IMR-90 (cell line): ENCODE data around the gene PHLDB1. TPM values are rescaled to one million over a fixed set of nuclear protein-coding genes. Genes with fewer than 3 reads are reported as not detected.

Experiments used
- ATAC-seq: fragments of 200-7000 bp; cut with Tn5 transposase; 2 replicates; pipeline ENCODE4 v1.9.1; 2020; ENCODE audit warnings: low read depth, mild to moderate bottlenecking, moderate library complexity
- BruUV-seq: library from RNA; stranded (reverse); fragments of 400-500 nt; replicated peaks from 2 replicates; lab custom pipeline; 2021; lab: Mats Ljungman, UMichigan
- CTCF ChIA-PET: fragments of 300-600 bp; formaldehyde crosslinking; extraction: SDS; loops from one replicate; lab custom pipeline; 2021; ENCODE audit warnings: antibody characterized with exemption; lab: Yijun Ruan, JAX
- POLR2A ChIA-PET: fragments of 300-600 bp; sonication (Branson Sonifier 250); formaldehyde crosslinking; loops from one replicate; lab custom pipeline; 2022; ENCODE audit warnings: antibody characterized with exemption; ENCODE audit not compliant: unreplicated experiment; lab: Charles Lee
- DNase-seq: peaks from one replicate; pipeline ENCODE4 v3.0.0; 2013
- H2AFZ ChIP-seq: replicated peaks from 2 replicates; pipeline ENCODE3; 2013; ENCODE audit warnings: low read length, mild to moderate bottlenecking; ENCODE audit not compliant: poor library complexity
- H2AK5ac ChIP-seq: 2 replicates; pipeline ENCODE4 v1.6.1; 2013; ENCODE audit warnings: low read depth, low read length, inconsistent platforms
- H2AK9ac ChIP-seq: replicated peaks from 2 replicates; pipeline ENCODE3; 2013; ENCODE audit warnings: mild to moderate bottlenecking, low read depth, low read length, moderate library complexity; ENCODE audit not compliant: poor library complexity
- H2BK120ac ChIP-seq: 2 replicates; pipeline ENCODE4 v1.6.1; 2013; ENCODE audit warnings: low read depth, low read length, inconsistent platforms
- H2BK15ac ChIP-seq: 3 replicates; pipeline ENCODE4 v1.6.1; 2013; ENCODE audit warnings: low read depth, low read length, inconsistent platforms
- H2BK20ac ChIP-seq: 2 replicates; pipeline ENCODE4 v1.6.1; 2013; ENCODE audit warnings: low read depth, mild to moderate bottlenecking, inconsistent platforms, low read length, moderate library complexity
- H2BK5ac ChIP-seq: 2 replicates; pipeline ENCODE4 v1.6.1; 2013; ENCODE audit warnings: mild to moderate bottlenecking, low read depth, low read length, inconsistent platforms; ENCODE audit not compliant: poor library complexity, severe bottlenecking
- H3K14ac ChIP-seq: replicated peaks from 2 replicates; pipeline ENCODE4 v1.6.1; 2013; ENCODE audit warnings: low read depth, low read length, inconsistent platforms
- H3K18ac ChIP-seq: 2 replicates; pipeline ENCODE4 v1.6.1; 2013; ENCODE audit warnings: low read depth, low read length, control low read depth
- H3K23ac ChIP-seq: 2 replicates; pipeline ENCODE4 v1.6.1; 2013; ENCODE audit warnings: low read depth, low read length, inconsistent platforms
- H3K27ac ChIP-seq: 2 replicates; pipeline ENCODE4 v1.5.1; 2013; ENCODE audit warnings: mild to moderate bottlenecking, control low read depth, low read length; ENCODE audit not compliant: insufficient read depth
- H3K27me3 ChIP-seq: 2 replicates; pipeline ENCODE4 v1.6.1; 2013; ENCODE audit warnings: low read length; ENCODE audit not compliant: control insufficient read depth, insufficient read depth
- H3K36me3 ChIP-seq: 2 replicates; pipeline ENCODE4 v1.6.1; 2013; ENCODE audit warnings: low read length, mixed read lengths; ENCODE audit not compliant: control insufficient read depth, insufficient read depth
- H3K4ac ChIP-seq: 2 replicates; pipeline ENCODE4 v1.6.1; 2013; ENCODE audit warnings: low read depth, low read length, inconsistent platforms
- H3K4me1 ChIP-seq: 2 replicates; pipeline ENCODE4 v1.6.1; 2013; ENCODE audit warnings: low read length, mixed read lengths; ENCODE audit not compliant: control insufficient read depth, insufficient read depth
- H3K4me2 ChIP-seq: 2 replicates; pipeline ENCODE4 v1.6.1; 2013; ENCODE audit warnings: low read depth, mild to moderate bottlenecking, control low read depth, low read length, moderate library complexity
- H3K4me3 ChIP-seq: 2 replicates; pipeline ENCODE4 v1.5.1; 2013; ENCODE audit warnings: low read depth, mild to moderate bottlenecking, control low read depth, low read length, moderate library complexity; ENCODE audit not compliant: insufficient read depth
- H3K56ac ChIP-seq: 2 replicates; pipeline ENCODE4 v1.6.1; 2013; ENCODE audit warnings: low read length, inconsistent platforms; ENCODE audit not compliant: insufficient read depth; ENCODE audit errors: extremely low read depth
- H3K79me1 ChIP-seq, 2 experiments: 2 replicates each; pipeline ENCODE4 v1.6.1; 2013; ENCODE audit warnings: low read length in 2 of 2, inconsistent platforms in 1 of 2, low read depth in 1 of 2
- H3K9ac ChIP-seq: 2 replicates; pipeline ENCODE4 v1.6.1; 2013; ENCODE audit warnings: low read depth, low read length, control low read depth
- H3K9me1 ChIP-seq: 2 replicates; pipeline ENCODE4 v1.6.1; 2013; ENCODE audit warnings: low read length, inconsistent platforms; ENCODE audit not compliant: insufficient read depth
- H3K9me3 ChIP-seq: 2 replicates; pipeline ENCODE4 v1.6.1; 2013; ENCODE audit warnings: low read length; ENCODE audit not compliant: control insufficient read depth, insufficient read depth
- H4K20me1 ChIP-seq: 2 replicates; pipeline ENCODE4 v1.6.1; 2013; ENCODE audit warnings: low read length, inconsistent platforms; ENCODE audit not compliant: insufficient read depth
- H4K5ac ChIP-seq: 2 replicates; pipeline ENCODE4 v1.6.1; 2013; ENCODE audit warnings: mild to moderate bottlenecking, low read depth, low read length, control low read depth
- H4K8ac ChIP-seq, 2 experiments: 2 replicates each; pipeline ENCODE4 v1.6.1; 2013; ENCODE audit warnings: low read depth in 2 of 2, low read length in 2 of 2, control low read depth in 1 of 2, inconsistent platforms in 1 of 2
- H4K91ac ChIP-seq: 2 replicates; pipeline ENCODE4 v1.6.1; 2013; ENCODE audit warnings: low read depth, low read length, inconsistent platforms; ENCODE audit not compliant: insufficient read depth
- BHLHE40 ChIP-seq: fragments of 150-350 bp; IDR thresholded peaks from 2 replicates; pipeline ENCODE4 v1.6.1; 2016; ENCODE audit warnings: mild to moderate bottlenecking, low read depth, low read length
- CEBPB ChIP-seq: IDR thresholded peaks from 2 replicates; pipeline ENCODE4 v1.6.1; 2012; ENCODE audit warnings: low read depth, low read length, improper control_type of control experiment
- CTCF ChIP-seq: conservative IDR thresholded peaks from 2 replicates; pipeline ENCODE4 v1.5.1; 2012; ENCODE audit warnings: mild to moderate bottlenecking, low read depth, low read length, improper control_type of control experiment
- ELK1 ChIP-seq: fragments of 150-350 bp; IDR thresholded peaks from 2 replicates; pipeline ENCODE4 v1.6.1; 2016; ENCODE audit warnings: low read depth, mild to moderate bottlenecking, low read length, moderate library complexity, borderline replicate concordance
- FOS ChIP-seq: fragments of 150-350 bp; IDR thresholded peaks from 2 replicates; pipeline ENCODE4 v1.6.1; 2016; ENCODE audit warnings: low read depth, low read length
- MAFK ChIP-seq: IDR thresholded peaks from 2 replicates; pipeline ENCODE4 v1.6.1; 2012; ENCODE audit warnings: low read depth, low read length, improper control_type of control experiment
- MAZ ChIP-seq: IDR thresholded peaks from 2 replicates; pipeline ENCODE4 v1.6.1; 2012; ENCODE audit warnings: low read depth, mild to moderate bottlenecking, low read length, improper control_type of control experiment, moderate library complexity, borderline replicate concordance
- NFE2L2 ChIP-seq: fragments of 150-350 bp; IDR thresholded peaks from 2 replicates; pipeline ENCODE4 v1.6.1; 2016; ENCODE audit warnings: low read depth, mild to moderate bottlenecking, low read length
- RCOR1 ChIP-seq: IDR thresholded peaks from 2 replicates; pipeline ENCODE4 v1.6.1; 2012; ENCODE audit warnings: mild to moderate bottlenecking, low read length, improper control_type of control experiment; ENCODE audit not compliant: insufficient replicate concordance
- RFX5 ChIP-seq: IDR thresholded peaks from 2 replicates; pipeline ENCODE4 v1.8.0; 2012; ENCODE audit warnings: low read depth, mild to moderate bottlenecking, low read length, moderate library complexity
- USF2 ChIP-seq: fragments of 150-350 bp; IDR thresholded peaks from 2 replicates; pipeline ENCODE4 v1.6.1; 2017; ENCODE audit warnings: mild to moderate bottlenecking, antibody characterized with exemption, low read length, low read depth
- WGBS, 2 experiments: methylation state at CpG; one replicate each; pipeline versions ENCODE4 v1.1.5 to v1.1.7; 2013; ENCODE audit warnings: missing lambda C conversion rate in 2 of 2; ENCODE audit not compliant: insufficient read length in 1 of 2; ENCODE audit errors: extremely low coverage in 2 of 2; 5-methylcytosine and 5-hydroxymethylcytosine counted together
- dilution Hi-C: fragments of 300-500 bp; cut with HindIII; formaldehyde crosslinking; loops from one replicate; pipeline ENCODE4 v1.14.3; 2018; ENCODE audit warnings: low sequenced_read_pairs; ENCODE audit not compliant: unreplicated experiment
- in situ Hi-C: fragments of 300-500 bp; cut with MboI; formaldehyde crosslinking; loops from 3 replicates; pipeline ENCODE4 v1.14.3; 2019; ENCODE audit warnings: low sequenced_read_pairs, inconsistent platforms, mixed read lengths
- intact Hi-C: fragments of 100-400 bp; cut with micrococcal nuclease; formaldehyde crosslinking; loops from 2 replicates; pipeline ENCODE4 v1.10.0; 2022
- polyA plus RNA-seq, 3 experiments: library from polyadenylated mRNA; depleted of rRNA; stranded (reverse); fragments of >200 nt; gene quantifications; 2 replicates each; pipeline ENCODE4 v1.2.3, GENCODE V29; 2012; ENCODE audit warnings: low replicate concordance in 1 of 3
- total RNA-seq: library from RNA; depleted of rRNA; stranded (reverse); fragments of >200 nt; gene quantifications from 2 replicates; pipeline ENCODE4 v1.2.3, GENCODE V29; 2012

PHLDB1 gene
- total and polyA plus RNA-seq, 2 of the 4 experiments (the other 2 are of a cell fraction): 40.0 to 90.4 TPM

- Histone ChIP-seq H2BK15ac (no peak overlapping the region), H3K27me3 (no peaks in the 10 kb centered on the region), H3K4me1 (0 out of 2 replicates have a peak, but pooled peaks cover 1% of the 10 kb centered on the region), H2AK9ac (no peak overlapping the region), H3K27ac (no peak overlapping the region), H3K56ac (no peak overlapping the region), H3K4ac (no peak overlapping the region), H4K8ac (no peak overlapping the region), H2AFZ (no peak overlapping the region), H4K5ac (no peak overlapping the region), H2BK5ac (no peak overlapping the region), H2AK5ac (no peak overlapping the region), H3K9ac (no peak overlapping the region), H3K9me1 (no peaks in the 10 kb centered on the region; the same call in 1 of the 2 replicates), H2BK120ac (no peak overlapping the region), H4K91ac (no peak overlapping the region), H3K14ac (no peak overlapping the region), H3K9me3 (no peaks in the 10 kb centered on the region), H2BK20ac (no peak overlapping the region), H3K4me2 (no peak overlapping the region), H3K18ac (no peak overlapping the region), H3K36me3 (peaks cover 83% of the 10 kb centered on the region), H3K79me1 (peaks cover 41 to 76% of the 10 kb centered on the region in 2 experiments), H4K20me1 (peaks cover 39% of the 10 kb centered on the region; the same call in 1 of the 2 replicates), H3K23ac (no peak overlapping the region), H3K4me3 (no peak overlapping the region)
- no TSS peak for BruUV-seq
- dilution Hi-C loops: no loop called here
- intact Hi-C loops: no loop called here
- WGBS, 2 experiments: 93% methylated on average over 5 of the region's 7 CpGs; no CpG with 5 or more reads in 1 of the 2 experiments
- TF ChIP-seq RCOR1 (no peak), CTCF (no peak), MAFK (no peak), BHLHE40 (no peak), NFE2L2 (no peak), CEBPB (no peak), RFX5 (no peak), USF2 (no peak), ELK1 (no peak), FOS (no peak), MAZ (no peak)
- CTCF ChIA-PET: no interaction called here
- POLR2A ChIA-PET: no interaction called here
- no peak for DNase-seq
- no peak for ATAC-seq
- in situ Hi-C loops: no loop called here
Measured at GRCh38 chr11:118643995-118644345, 36.6 kb downstream of the PHLDB1 start.
